HepG2 (cell line): Measurements from ENCODE around the gene AJUBA. TPM values are rescaled to one million over a fixed set of nuclear protein-coding genes. Genes with fewer than 3 reads are reported as not detected.

Source experiments
- ATAC-seq: fragments of 200-7000 bp; cut with Tn5 transposase; 3 replicates; pipeline ENCODE4 v1.9.1; 2020; ENCODE audit warnings: mild to moderate bottlenecking, moderate library complexity
- BruUV-seq: library from RNA; stranded (reverse); fragments of 400-500 nt; replicated peaks from 2 replicates; lab custom pipeline; 2021; lab: Mats Ljungman, UMichigan
- CTCF ChIA-PET: fragments of 300-600 bp; formaldehyde crosslinking; extraction: SDS; loops from one replicate; lab custom pipeline; 2021; ENCODE audit warnings: low total read pairs, inconsistent platforms, low intra/inter-chr PET ratio; lab: Yijun Ruan, JAX
- POLR2A ChIA-PET: fragments of 350-600 bp; sonication (Branson Sonifier 250); formaldehyde crosslinking; loops from one replicate; lab custom pipeline; 2020; ENCODE audit warnings: antibody characterized with exemption, inconsistent platforms; lab: Yijun Ruan, JAX
- DNase-seq: peaks from one replicate; pipeline ENCODE4 v3.0.0-alpha.2; 2015; ENCODE audit warnings: low spot score
- FAIRE-seq: peaks from 3 replicates; lab custom pipeline; 2011; peaks lifted over from hg19 to GRCh38; lab: Jason Lieb, UNC
- H2AFZ ChIP-seq: one replicate; pipeline ENCODE4 v1.6.1; 2011; ENCODE audit warnings: low read length, inconsistent platforms
- H3K27ac ChIP-seq: fragments of 300-600 bp; 3 replicates; pipeline ENCODE4 v1.8.0; 2011; ENCODE audit warnings: mixed run types, mild to moderate bottlenecking, mixed read lengths, low read length, inconsistent platforms; ENCODE audit not compliant: insufficient read depth; ENCODE audit errors: extremely low read length
- H3K27me3 ChIP-seq, 2 experiments: fragments of 200-600 bp in 1 of 2; 2 replicates in 1 of 2; 3 replicates in 1 of 2; pipeline versions ENCODE4 v1.6.0 to v1.8.0; 2011; ENCODE audit warnings: low read length in 2 of 2, mild to moderate bottlenecking in 2 of 2, moderate library complexity in 2 of 2, inconsistent platforms in 1 of 2; ENCODE audit not compliant: insufficient read depth in 2 of 2, control insufficient read depth in 1 of 2
- H3K36me3 ChIP-seq, 2 experiments: fragments of 200-600 bp in 1 of 2; replicated peaks in 1 of 2; 2 replicates in 1 of 2; 3 replicates in 1 of 2; pipeline versions ENCODE4 v1.5.1 to v1.8.0; 2011; ENCODE audit warnings: low read length in 2 of 2, inconsistent platforms in 1 of 2; ENCODE audit not compliant: insufficient read depth in 2 of 2, control insufficient read depth in 1 of 2
- H3K4me1 ChIP-seq: 2 replicates; pipeline ENCODE4 v1.5.1; 2012; ENCODE audit warnings: low read length, inconsistent platforms; ENCODE audit not compliant: insufficient read depth
- H3K4me2 ChIP-seq: 2 replicates; pipeline ENCODE4 v1.6.0; 2011; ENCODE audit warnings: low read depth, low read length, inconsistent platforms
- H3K4me3 ChIP-seq, 3 experiments: fragments of 200-600 bp in 1 of 3; sonication (generic), shearing (Covaris generic) in 1 of 3; replicated peaks in 1 of 3; 2 replicates each; pipeline ENCODE4 v1.5.1; 2011 to 2016; ENCODE audit warnings: low read length in 3 of 3, inconsistent platforms in 2 of 3, low read depth in 2 of 3, mild to moderate bottlenecking in 2 of 3, control low read depth in 1 of 3, mixed read lengths in 1 of 3; ENCODE audit not compliant: insufficient read depth in 1 of 3
- H3K79me2 ChIP-seq: one replicate; pipeline ENCODE4 v1.6.1; 2011; ENCODE audit warnings: low read length, inconsistent platforms; ENCODE audit not compliant: insufficient read depth
- H3K9ac ChIP-seq: 2 replicates; pipeline ENCODE4 v1.6.0; 2011; ENCODE audit warnings: mild to moderate bottlenecking, low read depth, low read length, inconsistent platforms; ENCODE audit not compliant: insufficient read depth
- H3K9me3 ChIP-seq: 2 replicates; pipeline ENCODE4 v1.5.1; 2012; ENCODE audit warnings: mild to moderate bottlenecking, low read length
- H4K20me1 ChIP-seq: 2 replicates; pipeline ENCODE4 v1.6.0; 2011; ENCODE audit warnings: inconsistent platforms, mild to moderate bottlenecking, low read length, moderate library complexity; ENCODE audit not compliant: insufficient read depth
- CHD2 ChIP-seq: IDR thresholded peaks from 2 replicates; pipeline ENCODE4 v1.6.1; 2011; ENCODE audit warnings: low read depth, low read length, improper control_type of control experiment
- HNRNPLL ChIP-seq: fragments of 200-400 bp; formaldehyde crosslinking; IDR thresholded peaks from 2 replicates; pipeline ENCODE4 v1.6.1; 2017; ENCODE audit warnings: mild to moderate bottlenecking, low read depth, low read length; ENCODE audit not compliant: poor library complexity, severe bottlenecking
- NAIF1 ChIP-seq: sonication (generic); formaldehyde crosslinking; IDR thresholded peaks from 2 replicates; pipeline ENCODE4 v1.5.0; 2020; ENCODE audit warnings: mild to moderate bottlenecking, missing genetic modification reagents, borderline replicate concordance
- NFKB2 ChIP-seq: sonication (generic); formaldehyde crosslinking; IDR thresholded peaks from 2 replicates; pipeline ENCODE4 v1.4.0; 2020; ENCODE audit warnings: missing genetic modification reagents, borderline replicate concordance
- SRF ChIP-seq: IDR thresholded peaks from 2 replicates; pipeline ENCODE4 v1.6.1; 2011; ENCODE audit warnings: mild to moderate bottlenecking, low read depth, low read length, moderate library complexity
- THYN1 ChIP-seq: sonication (generic); formaldehyde crosslinking; IDR thresholded peaks from 2 replicates; pipeline ENCODE4 v1.8.1; 2023; ENCODE audit warnings: low read depth, mild to moderate bottlenecking, moderate library complexity, missing genetic modification reagents, borderline replicate concordance
- ZNF121 ChIP-seq: sonication (generic); formaldehyde crosslinking; IDR thresholded peaks from 2 replicates; pipeline ENCODE4 v1.5.0; 2020; ENCODE audit warnings: mild to moderate bottlenecking, missing genetic modification reagents
- ZNF550 ChIP-seq: sonication (generic); formaldehyde crosslinking; IDR thresholded peaks from 2 replicates; pipeline ENCODE4 v1.4.0; 2020; ENCODE audit warnings: mild to moderate bottlenecking, missing genetic modification reagents, borderline replicate concordance
- ZNF672 ChIP-seq: sonication (generic); formaldehyde crosslinking; IDR thresholded peaks from 2 replicates; pipeline ENCODE4 v1.8.1; 2022; ENCODE audit warnings: missing genetic modification reagents
- WGBS: methylation state at CpG from one replicate; pipeline ENCODE4 v1.1.6; 2017; ENCODE audit warnings: low lambda C conversion rate; 5-methylcytosine and 5-hydroxymethylcytosine counted together
- in situ Hi-C: cut with HindIII; loops from 2 replicates; pipeline ENCODE4 v1.10.0; 2017; ENCODE audit warnings: low pct_unique_long_range_greater_than_20kb; ENCODE audit not compliant: extremely low pct_ligation_motif_present
- intact Hi-C: fragments of 100-400 bp; cut with micrococcal nuclease; formaldehyde crosslinking; loops from one replicate; pipeline ENCODE4 v1.10.0; 2022; ENCODE audit not compliant: unreplicated experiment
- polyA plus RNA-seq, 8 experiments: library from polyadenylated mRNA; depleted of rRNA in 3 of 8; stranded (reverse) in 7 of 8; unstranded in 1 of 8; fragments of >200 nt; fragmentation: Illumina TruSeq in 4 of 8; extraction: Trizol in 4 of 8; gene quantifications; 2 replicates each; pipeline versions ENCODE4 v1.2.1 to v1.2.3, GENCODE V29; 2011 to 2016; ENCODE audit warnings: low read depth in 4 of 8, missing spikeins in 1 of 8, mixed read lengths in 1 of 8; ENCODE audit not compliant: insufficient read depth in 1 of 8
- total RNA-seq, 5 experiments: library from RNA; depleted of rRNA; stranded (reverse); fragments of >200 nt; fragmentation: Illumina TruSeq; extraction: Trizol; gene quantifications; 2 replicates each; pipeline ENCODE4 v1.2.3, GENCODE V29; 2016; ENCODE audit warnings: low read depth in 1 of 5
- TF ChIP-seq, protein P1 (sequence below): IDR thresholded peaks from 2 replicates; pipeline ENCODE4 v1.6.1; 2018; ENCODE audit warnings: missing genetic modification reagents, mild to moderate bottlenecking, missing compliant biosample characterization
- TF ChIP-seq, protein P2 (sequence below): sonication (generic); formaldehyde crosslinking; IDR thresholded peaks from 2 replicates; pipeline ENCODE4 v1.5.0; 2020; ENCODE audit warnings: mild to moderate bottlenecking, missing genetic modification reagents

Gene AJUBA
- total and polyA plus RNA-seq, 2 of the 13 experiments (the other 11 are each of a cell fraction or from before 2014, with no cell fraction given), result 157 to 241 TPM

DNA sequence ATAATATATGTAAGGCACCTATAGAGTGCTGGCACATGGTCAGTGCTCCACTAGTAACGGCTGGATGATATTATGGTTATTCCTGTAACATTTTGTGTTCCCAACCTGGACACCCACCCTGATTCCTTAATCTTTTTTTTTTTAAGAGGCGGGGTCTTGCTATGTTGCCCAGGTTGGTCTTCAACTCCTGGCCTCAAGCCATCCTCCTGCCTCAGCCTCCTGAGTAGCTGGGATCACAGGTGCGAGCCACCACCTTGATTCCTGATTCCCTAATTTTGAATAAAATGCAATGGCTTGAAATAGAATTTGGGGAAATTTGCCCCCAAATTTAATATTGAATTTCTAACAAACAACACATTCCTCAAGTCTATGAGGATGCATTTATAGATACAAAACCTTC, 20.2 kb upstream of the AJUBA start:
- DNase-seq (no peak), FAIRE-seq (no peak), ATAC-seq (no peak)
- no peak overlapping the region for H3K9ac ChIP-seq
- no peak overlapping the region for H3K4me2 ChIP-seq
- H3K79me2 ChIP-seq, result peaks cover 2% of the 10 kb centered on the region
- no TSS peak for BruUV-seq
- H2AFZ ChIP-seq, result no peak overlapping the region
- H4K20me1 ChIP-seq, result no peaks in the 10 kb centered on the region
- ChIA-PET POLR2A (interaction anchor here (2.2 to 3.1 kb wide), 2 partner anchors 16 to 26 kb away, joined by 6 to 7 read pairs; no protein-coding TSS in a partner anchor), CTCF (no interaction called here)
- no peak overlapping the region for H3K27ac ChIP-seq
- H3K4me3 ChIP-seq, result no peak overlapping the region
- TF ChIP-seq HNRNPLL (no peak), ZNF550 (CRISPR knock-in tag) (no peak), CHD2 (no peak), ZNF121 (CRISPR knock-in tag) (0 out of 2 replicates have a peak, but pooled peaks have one; percentile 50), ZNF672 (CRISPR knock-in tag) (no peak), THYN1 (no peak), NAIF1 (no peak), NFKB2 (CRISPR knock-in tag) (no peak), SRF (no peak)
- TF ChIP-seq, protein P1, sequence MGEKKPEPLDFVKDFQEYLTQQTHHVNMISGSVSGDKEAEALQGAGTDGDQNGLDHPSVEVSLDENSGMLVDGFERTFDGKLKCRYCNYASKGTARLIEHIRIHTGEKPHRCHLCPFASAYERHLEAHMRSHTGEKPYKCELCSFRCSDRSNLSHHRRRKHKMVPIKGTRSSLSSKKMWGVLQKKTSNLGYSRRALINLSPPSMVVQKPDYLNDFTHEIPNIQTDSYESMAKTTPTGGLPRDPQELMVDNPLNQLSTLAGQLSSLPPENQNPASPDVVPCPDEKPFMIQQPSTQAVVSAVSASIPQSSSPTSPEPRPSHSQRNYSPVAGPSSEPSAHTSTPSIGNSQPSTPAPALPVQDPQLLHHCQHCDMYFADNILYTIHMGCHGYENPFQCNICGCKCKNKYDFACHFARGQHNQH (CRISPR knock-in tag), result no peak
- TF ChIP-seq, protein P2, sequence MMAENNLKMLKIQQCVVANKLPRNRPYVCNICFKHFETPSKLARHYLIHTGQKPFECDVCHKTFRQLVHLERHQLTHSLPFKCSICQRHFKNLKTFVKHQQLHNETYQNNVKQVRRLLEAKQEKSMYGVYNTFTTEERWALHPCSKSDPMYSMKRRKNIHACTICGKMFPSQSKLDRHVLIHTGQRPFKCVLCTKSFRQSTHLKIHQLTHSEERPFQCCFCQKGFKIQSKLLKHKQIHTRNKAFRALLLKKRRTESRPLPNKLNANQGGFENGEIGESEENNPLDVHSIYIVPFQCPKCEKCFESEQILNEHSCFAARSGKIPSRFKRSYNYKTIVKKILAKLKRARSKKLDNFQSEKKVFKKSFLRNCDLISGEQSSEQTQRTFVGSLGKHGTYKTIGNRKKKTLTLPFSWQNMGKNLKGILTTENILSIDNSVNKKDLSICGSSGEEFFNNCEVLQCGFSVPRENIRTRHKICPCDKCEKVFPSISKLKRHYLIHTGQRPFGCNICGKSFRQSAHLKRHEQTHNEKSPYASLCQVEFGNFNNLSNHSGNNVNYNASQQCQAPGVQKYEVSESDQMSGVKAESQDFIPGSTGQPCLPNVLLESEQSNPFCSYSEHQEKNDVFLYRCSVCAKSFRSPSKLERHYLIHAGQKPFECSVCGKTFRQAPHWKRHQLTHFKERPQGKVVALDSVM, result peak; percentile 57; the same call in 1 of the 2 replicates
- H3K27me3 ChIP-seq, result no peaks in the 10 kb centered on the region
- in situ Hi-C loops, result no loop called here
- peaks cover 20% of the 10 kb centered on the region for H3K4me1 ChIP-seq
- intact Hi-C loops, result no loop called here
- peaks cover 0 to 3% of the 10 kb centered on the region in 2 experiments; a peak in 1 of 5 replicates for H3K36me3 ChIP-seq
- whole genome bisulfite sequencing, result 98% methylated on average over 3 of the region's 3 CpGs
- H3K9me3 ChIP-seq, result no peaks in the 10 kb centered on the region
